RWPE2 (cell line): ENCODE measurements around the gene INKA2.

Experiments
- ATAC-seq: fragments of 200-7000 bp; cut with Tn5 transposase; 3 replicates; pipeline ENCODE4 v1.9.1; 2021; ENCODE audit warnings: low read depth
- DNase-seq: peaks from one replicate; pipeline ENCODE4 v3.0.0-alpha.2; 2020; ENCODE audit warnings: low spot score
- H3K27ac ChIP-seq: fragments of 450-650 bp; 2 replicates; pipeline ENCODE4 v1.5.1; 2017; ENCODE audit warnings: mild to moderate bottlenecking; ENCODE audit not compliant: poor library complexity, severe bottlenecking
- H3K27me3 ChIP-seq: fragments of 250-450 bp; sonication (Bioruptor Pico); 2 replicates; pipeline ENCODE4 v1.5.1; 2021; ENCODE audit warnings: mild to moderate bottlenecking, moderate library complexity; ENCODE audit not compliant: insufficient read depth, poor library complexity, severe bottlenecking
- H3K36me3 ChIP-seq: fragments of 250-450 bp; sonication (Bioruptor Pico); 2 replicates; pipeline ENCODE4 v1.5.1; 2020; ENCODE audit warnings: low read depth, mild to moderate bottlenecking, moderate library complexity
- H3K4me1 ChIP-seq: fragments of 250-450 bp; sonication (Bioruptor Pico); 2 replicates; pipeline ENCODE4 v1.5.1; 2021; ENCODE audit warnings: mild to moderate bottlenecking, moderate library complexity; ENCODE audit not compliant: insufficient read depth, poor library complexity, severe bottlenecking
- H3K4me3 ChIP-seq: fragments of 250-450 bp; sonication (Bioruptor Pico); 2 replicates; pipeline ENCODE4 v1.5.1; 2021; ENCODE audit warnings: mild to moderate bottlenecking, moderate library complexity; ENCODE audit not compliant: severe bottlenecking
- H3K9me3 ChIP-seq: fragments of 250-450 bp; sonication (Bioruptor Pico); 2 replicates; pipeline ENCODE4 v1.5.1; 2021; ENCODE audit warnings: mild to moderate bottlenecking, moderate library complexity; ENCODE audit not compliant: severe bottlenecking
- CTCF ChIP-seq: fragments of 450-650 bp; IDR thresholded peaks from one replicate; pipeline ENCODE4 v1.5.1; 2017; ENCODE audit warnings: mild to moderate bottlenecking, moderate library complexity; ENCODE audit not compliant: poor library complexity, severe bottlenecking

The INKA2 gene

GRCh38 chr1:111731956-111732355 is 7.2 kb downstream of the INKA2 start:
- H3K36me3 ChIP-seq: no peaks in the 10 kb centered on the region
- H3K4me3 ChIP-seq: no peak overlapping the region
- TF ChIP-seq CTCF: no peak
- H3K4me1 ChIP-seq: no peaks in the 10 kb centered on the region
- no peaks in the 10 kb centered on the region for H3K27me3 ChIP-seq
- no peaks in the 10 kb centered on the region for H3K9me3 ChIP-seq
- no peak for DNase-seq
- no peak for ATAC-seq
- no peak overlapping the region for H3K27ac ChIP-seq

- DNase-seq (no peak), ATAC-seq (no peak)
- H3K4me1 ChIP-seq: no peaks in the 10 kb centered on the region
- no peaks in the 10 kb centered on the region for H3K9me3 ChIP-seq
- H3K27me3 ChIP-seq: no peaks in the 10 kb centered on the region
- no peaks in the 10 kb centered on the region for H3K36me3 ChIP-seq
- no peak for TF ChIP-seq CTCF
- no peak overlapping the region for H3K27ac ChIP-seq
- H3K4me3 ChIP-seq: no peak overlapping the region
Observed at GRCh38 chr1:111730706-111731105, 8.5 kb downstream of the INKA2 start.

GRCh38 chr1:111729946-111730681 is 9.1 kb downstream of the INKA2 start:
- H3K27me3 ChIP-seq: no peaks in the 10 kb centered on the region
- no peaks in the 10 kb centered on the region for H3K4me1 ChIP-seq
- DNase-seq (no peak), ATAC-seq (no peak)
- H3K9me3 ChIP-seq: no peaks in the 10 kb centered on the region
- no peak overlapping the region for H3K4me3 ChIP-seq
- TF ChIP-seq CTCF: no peak
- no peak overlapping the region for H3K27ac ChIP-seq
- H3K36me3 ChIP-seq: no peaks in the 10 kb centered on the region

GRCh38 chr1:111729271-111729921 is 9.8 kb downstream of the INKA2 start:
- no peak for ATAC-seq
- H3K27ac ChIP-seq: no peak overlapping the region
- no peaks in the 10 kb centered on the region for H3K36me3 ChIP-seq
- H3K27me3 ChIP-seq: no peaks in the 10 kb centered on the region
- no peaks in the 10 kb centered on the region for H3K4me1 ChIP-seq
- no peak overlapping the region for H3K4me3 ChIP-seq
- TF ChIP-seq CTCF: no peak
- H3K9me3 ChIP-seq: no peaks in the 10 kb centered on the region
- no peak for DNase-seq

DNA sequence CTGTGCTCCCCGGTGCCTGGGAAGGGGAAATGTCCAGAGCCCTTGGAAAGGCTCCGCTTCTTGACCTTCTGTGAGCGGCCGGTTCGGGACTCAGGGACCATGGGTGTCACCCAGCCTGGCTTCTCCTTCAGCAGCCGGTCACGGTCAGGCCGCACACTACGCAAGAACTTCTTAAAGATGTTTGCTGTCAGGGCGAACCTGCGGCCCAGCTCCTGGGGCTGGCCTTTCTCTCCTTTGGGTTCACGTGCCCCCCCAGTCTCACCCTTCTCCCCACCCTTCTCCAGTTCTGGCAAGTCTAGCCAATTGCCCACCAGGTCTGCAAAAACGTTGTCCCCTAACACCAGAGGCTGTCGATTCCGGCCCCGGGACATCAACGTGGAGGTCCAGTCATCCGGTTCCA is 12.1 kb downstream of the INKA2 start:
- DNase-seq (no peak), ATAC-seq (no peak)
- Histone ChIP-seq H3K27ac (no peak overlapping the region), H3K4me3 (no peak overlapping the region), H3K4me1 (no peaks in the 10 kb centered on the region), H3K27me3 (no peaks in the 10 kb centered on the region), H3K36me3 (no peaks in the 10 kb centered on the region), H3K9me3 (no peaks in the 10 kb centered on the region)
- no peak for TF ChIP-seq CTCF
